B cell (primary cell): ENCODE results near the gene CD99L2.

ENCODE experiments used
- EZH2 ChIP-seq: IDR thresholded peaks from 2 replicates; pipeline ENCODE4 v1.6.1; 2012; ENCODE audit warnings: borderline replicate concordance, low read depth, mild to moderate bottlenecking, moderate library complexity, low read length; ENCODE audit not compliant: insufficient read depth, poor library complexity, severe bottlenecking
- TF ChIP-seq, protein P1 (sequence below): fragments of 200-600 bp; IDR thresholded peaks from one replicate; pipeline ENCODE4 v1.8.0; 2022; ENCODE audit warnings: antibody characterized with exemption, mild to moderate bottlenecking

DNA sequence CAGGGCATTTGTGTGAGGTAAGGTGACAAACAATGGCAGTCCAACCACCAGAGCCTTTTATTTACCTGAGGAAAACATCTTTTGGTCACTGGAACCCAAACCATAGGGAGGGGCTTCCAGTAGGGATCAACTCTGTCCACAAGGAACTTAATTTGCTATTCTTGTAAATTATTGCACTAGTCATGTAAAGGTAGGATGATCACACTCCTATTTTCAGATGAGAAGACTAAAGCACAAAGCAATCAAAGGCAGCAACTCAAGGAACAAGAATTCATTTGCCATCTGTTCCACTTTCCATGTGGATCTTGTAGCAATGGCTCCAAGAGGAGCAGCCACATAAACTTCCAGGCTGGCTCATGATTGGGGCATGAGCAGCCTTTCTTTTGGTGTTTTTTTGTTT is 35.3 kb downstream of the CD99L2 start:
- TF ChIP-seq, protein P1, sequence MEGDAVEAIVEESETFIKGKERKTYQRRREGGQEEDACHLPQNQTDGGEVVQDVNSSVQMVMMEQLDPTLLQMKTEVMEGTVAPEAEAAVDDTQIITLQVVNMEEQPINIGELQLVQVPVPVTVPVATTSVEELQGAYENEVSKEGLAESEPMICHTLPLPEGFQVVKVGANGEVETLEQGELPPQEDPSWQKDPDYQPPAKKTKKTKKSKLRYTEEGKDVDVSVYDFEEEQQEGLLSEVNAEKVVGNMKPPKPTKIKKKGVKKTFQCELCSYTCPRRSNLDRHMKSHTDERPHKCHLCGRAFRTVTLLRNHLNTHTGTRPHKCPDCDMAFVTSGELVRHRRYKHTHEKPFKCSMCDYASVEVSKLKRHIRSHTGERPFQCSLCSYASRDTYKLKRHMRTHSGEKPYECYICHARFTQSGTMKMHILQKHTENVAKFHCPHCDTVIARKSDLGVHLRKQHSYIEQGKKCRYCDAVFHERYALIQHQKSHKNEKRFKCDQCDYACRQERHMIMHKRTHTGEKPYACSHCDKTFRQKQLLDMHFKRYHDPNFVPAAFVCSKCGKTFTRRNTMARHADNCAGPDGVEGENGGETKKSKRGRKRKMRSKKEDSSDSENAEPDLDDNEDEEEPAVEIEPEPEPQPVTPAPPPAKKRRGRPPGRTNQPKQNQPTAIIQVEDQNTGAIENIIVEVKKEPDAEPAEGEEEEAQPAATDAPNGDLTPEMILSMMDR: no peak
- TF ChIP-seq EZH2: no peak
